Adrenal gland (tissue), 12 donors: ENCODE measurements around the gene PSMD3. TPM values are rescaled to one million over a fixed set of nuclear protein-coding genes. Genes with fewer than 3 reads are reported as not detected.

Source experiments
- DNase-seq, 7 donors: peaks; one replicate each; pipeline ENCODE4 v3.0.0-alpha.2; 2019 to 2020
- H3K27ac ChIP-seq, 5 donors: fragments of 200-600 bp; sonication (generic) in 4 of 5; 1 replicate in 3 of 5; 2 replicates in 2 of 5; pipeline versions ENCODE4 v1.5.1 to v1.8.0; 2016 to 2020; ENCODE audit warnings: mild to moderate bottlenecking in 1 of 5
- H3K27me3 ChIP-seq: fragments of 200-600 bp; 2 replicates; pipeline ENCODE4 v1.8.0; 2021
- H3K36me3 ChIP-seq, 2 donors: fragments of 200-600 bp; replicated peaks in 1 of 2; 1 replicate in 1 of 2; 2 replicates in 1 of 2; pipeline versions ENCODE4 v1.5.1 to v1.8.0; 2018 to 2022
- H3K4me1 ChIP-seq, 2 donors: fragments of 200-600 bp; replicated peaks in 1 of 2; 1 replicate in 1 of 2; 2 replicates in 1 of 2; pipeline versions ENCODE4 v1.5.1 to v1.8.0; 2018 to 2021
- H3K4me3 ChIP-seq, 4 donors: fragments of 200-600 bp; sonication (generic) in 3 of 4; one replicate each; pipeline ENCODE4 v1.5.1; 2016 to 2018
- H3K9me3 ChIP-seq, 3 donors: fragments of 200-600 bp; sonication (generic) in 1 of 3; replicated peaks in 1 of 3; 1 replicate in 2 of 3; 2 replicates in 1 of 3; pipeline versions ENCODE4 v1.5.1 to v1.8.0; 2016 to 2021
- POLR2A ChIP-seq, 2 donors: fragments of 450-650 bp; IDR thresholded peaks; one replicate each; pipeline ENCODE4 v1.6.1; 2017; ENCODE audit warnings: antibody characterized with exemption in 2 of 2, mild to moderate bottlenecking in 2 of 2, moderate library complexity in 1 of 2
- WGBS, 4 donors: extraction: QIAGEN DNeasy Blood & Tissue Kit in 2 of 4; methylation state at CpG; one replicate each; pipeline versions ENCODE4 v1.1.5 to v1.1.7; 2013 to 2017; 5-methylcytosine and 5-hydroxymethylcytosine counted together
- intact Hi-C, 2 donors: fragments of 100-400 bp; cut with DNase I; formaldehyde crosslinking; loops; one replicate each; pipeline versions ENCODE4 v1.14.1 to v1.15.0; 2022 to 2023
- microRNA-seq, 3 donors: library from miRNA; unstranded; fragments of <30 nt; microRNA quantifications; one replicate each; pipeline ENCODE4, GENCODE V29; 2017 to 2020
- polyA plus RNA-seq, 3 donors: library from polyadenylated mRNA; stranded (reverse); fragments of 200-250 nt in 2 of 3; fragments of 350-450 nt in 1 of 3; fragmentation: Illumina TruSeq in 1 of 3; extraction: RNeasy Lipid Tissue Mini Kit (QIAGEN cat#74804) in 1 of 3; gene quantifications; one replicate each; pipeline ENCODE4 v1.2.3, GENCODE V29; 2013 to 2014
- small RNA-seq, 2 donors: library from RNA; depleted of rRNA; stranded (forward); fragments of <200 nt; gene quantifications; one replicate each; pipeline ENCODE3, GENCODE V24; 2016
- total RNA-seq, 9 donors: library from RNA; depleted of rRNA in 4 of 9; stranded (reverse); fragments of >200 nt in 4 of 9; fragments of 120-200 nt in 1 of 9; fragmentation: NEBNext Ultra II Directional in 1 of 9; extraction: Animal tissue kit (Norgen Biotek cat#: 25700) in 1 of 9; gene quantifications; one replicate each; pipeline versions ENCODE4 v1.1.0 to v1.2.4, GENCODE V29; 2013 to 2023
- TF ChIP-seq, protein P1 (sequence below), 6 experiments: fragments of 450-650 bp in 4 of 6; fragments of 200-600 bp in 2 of 6; sonication (generic) in 1 of 6; IDR thresholded peaks; 1 replicate in 5 of 6; 2 replicates in 1 of 6; pipeline versions ENCODE4 v1.5.1 to v1.8.0; 2016 to 2021; ENCODE audit warnings: antibody characterized with exemption in 6 of 6, mild to moderate bottlenecking in 2 of 6, moderate library complexity in 1 of 6
- donor health status: healthy with polysubstance abuse.
- donor health status: Bipolar disorder and iron deficiency.
- donor health status: DM: yes; HTN: yes; CAD: no.
- donor health status: DM: no; HTN: no; CAD: no.
- donor health status: DM: no; HTN: no; CAD: no.
- donor health status: DM: yes; HTN: yes; CAD: no.

Gene PSMD3
- total and polyA plus RNA-seq, 12 donors = 42.8 to 123 (median 97.3) TPM

GRCh38 chr17:40038882-40039513, 58.4 kb downstream of the PSMD3 start:
- Histone ChIP-seq H3K36me3 (peaks cover 0 to 14% of the 10 kb centered on the region in 2 donors), H3K4me3 (no peak overlapping the region), H3K4me1 (peaks cover 0 to 11% of the 10 kb centered on the region in 2 donors), H3K27me3 (no peaks in the 10 kb centered on the region), H3K27ac (peak overlapping the region in 2 of 5 donors; percentile 60 to 72), H3K9me3 (no peaks in the 10 kb centered on the region)
- 22 to 28% (median 24%) methylated on average over 10 to 11 of the region's 11 CpGs for WGBS, 4 donors
- peak in 6 of 7 donors; percentile 73 to 87 (median 78) for DNase-seq
- TF ChIP-seq, protein P1, sequence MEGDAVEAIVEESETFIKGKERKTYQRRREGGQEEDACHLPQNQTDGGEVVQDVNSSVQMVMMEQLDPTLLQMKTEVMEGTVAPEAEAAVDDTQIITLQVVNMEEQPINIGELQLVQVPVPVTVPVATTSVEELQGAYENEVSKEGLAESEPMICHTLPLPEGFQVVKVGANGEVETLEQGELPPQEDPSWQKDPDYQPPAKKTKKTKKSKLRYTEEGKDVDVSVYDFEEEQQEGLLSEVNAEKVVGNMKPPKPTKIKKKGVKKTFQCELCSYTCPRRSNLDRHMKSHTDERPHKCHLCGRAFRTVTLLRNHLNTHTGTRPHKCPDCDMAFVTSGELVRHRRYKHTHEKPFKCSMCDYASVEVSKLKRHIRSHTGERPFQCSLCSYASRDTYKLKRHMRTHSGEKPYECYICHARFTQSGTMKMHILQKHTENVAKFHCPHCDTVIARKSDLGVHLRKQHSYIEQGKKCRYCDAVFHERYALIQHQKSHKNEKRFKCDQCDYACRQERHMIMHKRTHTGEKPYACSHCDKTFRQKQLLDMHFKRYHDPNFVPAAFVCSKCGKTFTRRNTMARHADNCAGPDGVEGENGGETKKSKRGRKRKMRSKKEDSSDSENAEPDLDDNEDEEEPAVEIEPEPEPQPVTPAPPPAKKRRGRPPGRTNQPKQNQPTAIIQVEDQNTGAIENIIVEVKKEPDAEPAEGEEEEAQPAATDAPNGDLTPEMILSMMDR (IDR thresholded peaks at IDR 0.05) = peak; percentile 30 to 65 (median 60)
- no peak for TF ChIP-seq POLR2A (IDR thresholded peaks at IDR 0.05)
- intact Hi-C loops = no loop called here

DNA sequence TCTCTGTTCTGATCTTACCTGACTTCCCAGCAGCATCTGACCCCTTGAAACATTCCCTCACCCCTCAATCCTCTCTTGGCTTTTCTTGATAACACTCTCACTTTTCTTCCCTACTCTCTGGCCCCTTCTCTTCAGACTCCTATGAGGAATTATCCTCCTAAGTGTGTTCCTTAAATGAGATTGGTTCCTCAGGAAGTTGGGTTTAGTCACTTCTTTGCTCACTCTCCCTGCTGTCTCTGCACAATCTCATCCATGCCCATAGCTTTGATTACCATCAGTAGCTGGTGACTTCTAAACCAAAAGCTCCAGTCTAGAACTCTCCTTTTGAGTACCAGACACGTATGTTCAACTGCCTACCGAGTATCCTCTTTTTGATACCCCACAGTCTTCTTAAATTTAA, 60.6 kb downstream of the PSMD3 start:
- no peaks in the 10 kb centered on the region for H3K9me3 ChIP-seq
- no peak for DNase-seq
- peaks cover 0 to 11% of the 10 kb centered on the region in 2 donors for H3K4me1 ChIP-seq
- WGBS, 4 donors = 89 to 97% (median 96%) methylated on average over 2 of the region's 2 CpGs
- peaks cover 0 to 24% of the 10 kb centered on the region in 2 donors for H3K36me3 ChIP-seq
- H3K4me3 ChIP-seq = no peak overlapping the region
- no peak overlapping the region for H3K27ac ChIP-seq
- no peaks in the 10 kb centered on the region for H3K27me3 ChIP-seq
- TF ChIP-seq, protein P1 (IDR thresholded peaks at IDR 0.05) = no peak
- TF ChIP-seq POLR2A (IDR thresholded peaks at IDR 0.05) = no peak
- intact Hi-C loops = loop anchor here in 1 of 2 donors (10.0 kb wide), 1 partner anchor 56 kb away; the partner anchor contains the start of gene PSMD3

Small RNA genes lying within 50 kb of the gene (microRNA-seq; reads per million reads assigned to microRNA genes)
- 0 to 0.85 (median 0.45) reads per million in 3 donors for gene MIR6884

Small RNA genes lying within 50 kb of the gene (small RNA-seq; reads per million reads assigned to genes)
- 2,438 to 3,222 reads per million in 2 donors for gene SNORD124

Other genes with a start within 250 kb of the PSMD3 start
- 1 to 10 TPM in 1 of 9 donors, under 1 TPM in 4, not detected in 4; 0.06 to 1.2 (median 0.25) TPM for gene GRB7, start 242.9 kb upstream of the PSMD3 start, total RNA-seq
- gene GRB7, start 242.9 kb upstream of the PSMD3 start, polyA plus RNA-seq = under 1 TPM in 2 of 3 donors, not detected in 1; 0.17 to 0.56 TPM
- gene IKZF3, start 116.5 kb upstream of the PSMD3 start, total RNA-seq = 1 to 10 TPM in 5 of 9 donors, under 1 TPM in 4; 0.06 to 3.6 (median 1.0) TPM
- under 1 TPM; 0.37 to 0.88 (median 0.46) TPM for gene IKZF3, start 116.5 kb upstream of the PSMD3 start, polyA plus RNA-seq
- not detected for gene ZPBP2, start 112.6 kb upstream of the PSMD3 start, total RNA-seq
- gene ZPBP2, start 112.6 kb upstream of the PSMD3 start, polyA plus RNA-seq = not detected
- gene GSDMB, start 62.2 kb upstream of the PSMD3 start, total RNA-seq = 1 to 10 TPM in 5 of 9 donors, under 1 TPM in 3, not detected in 1; 0.53 to 3.0 (median 1.1) TPM
- 10 to 100 TPM in 2 of 3 donors, under 1 TPM in 1; 0.51 to 11.7 (median 10.0) TPM for gene GSDMB, start 62.2 kb upstream of the PSMD3 start, polyA plus RNA-seq
- gene ORMDL3, start 53.2 kb upstream of the PSMD3 start, total RNA-seq = 10 to 100 TPM; 29.1 to 76.7 (median 51.6) TPM
- 100 to 1,000 TPM in 1 of 3 donors, 10 to 100 TPM in 2; 40.4 to 102 (median 52.1) TPM for gene ORMDL3, start 53.2 kb upstream of the PSMD3 start, polyA plus RNA-seq
- gene LRRC3C, start 53.1 kb upstream of the PSMD3 start, total RNA-seq = not detected
- gene LRRC3C, start 53.1 kb upstream of the PSMD3 start, polyA plus RNA-seq = not detected
- 1 to 10 TPM in 4 of 9 donors, under 1 TPM in 1, not detected in 4; 0.14 to 2.2 (median 1.4) TPM for gene GSDMA, start 17.8 kb upstream of the PSMD3 start, total RNA-seq
- gene GSDMA, start 17.8 kb upstream of the PSMD3 start, polyA plus RNA-seq = under 1 TPM in 2 of 3 donors, not detected in 1; 0.20 to 0.53 TPM
- under 1 TPM in 5 of 9 donors, not detected in 4; 0.06 to 0.74 (median 0.41) TPM for gene CSF3, start 34.6 kb downstream of the PSMD3 start, total RNA-seq
- gene CSF3, start 34.6 kb downstream of the PSMD3 start, polyA plus RNA-seq = 1 to 10 TPM in 1 of 3 donors, under 1 TPM in 2; 0.24 to 6.1 (median 0.80) TPM
- 100 to 1,000 TPM in 1 of 9 donors, 10 to 100 TPM in 8; 34.8 to 127 (median 74.2) TPM for gene MED24, start 73.6 kb downstream of the PSMD3 start, total RNA-seq
- 100 to 1,000 TPM in 1 of 3 donors, 10 to 100 TPM in 2; 50.3 to 103 (median 92.9) TPM for gene MED24, start 73.6 kb downstream of the PSMD3 start, polyA plus RNA-seq
- gene THRA, start 82.2 kb downstream of the PSMD3 start, total RNA-seq = 100 to 1,000 TPM in 3 of 9 donors, 10 to 100 TPM in 6; 39.2 to 110 (median 73.8) TPM
- gene THRA, start 82.2 kb downstream of the PSMD3 start, polyA plus RNA-seq = 10 to 100 TPM; 41.8 to 62.3 (median 50.9) TPM
- 10 to 100 TPM in 8 of 9 donors, 1 to 10 TPM in 1; 3.4 to 69.1 (median 34.4) TPM for gene NR1D1, start 119.8 kb downstream of the PSMD3 start, total RNA-seq
- 10 to 100 TPM; 34.5 to 59.0 (median 36.6) TPM for gene NR1D1, start 119.8 kb downstream of the PSMD3 start, polyA plus RNA-seq
- 100 to 1,000 TPM in 1 of 9 donors, 10 to 100 TPM in 8; 47.8 to 100 (median 68.2) TPM for gene MSL1, start 141.2 kb downstream of the PSMD3 start, total RNA-seq
- gene MSL1, start 141.2 kb downstream of the PSMD3 start, polyA plus RNA-seq = 100 to 1,000 TPM in 2 of 3 donors, 10 to 100 TPM in 1; 74.2 to 143 (median 128) TPM
- gene CASC3, start 159.7 kb downstream of the PSMD3 start, total RNA-seq = 10 to 100 TPM; 31.0 to 72.4 (median 60.9) TPM
- 10 to 100 TPM; 36.2 to 65.1 (median 57.5) TPM for gene CASC3, start 159.7 kb downstream of the PSMD3 start, polyA plus RNA-seq
- gene RAPGEFL1, start 196.7 kb downstream of the PSMD3 start, total RNA-seq = 1 to 10 TPM in 8 of 9 donors, under 1 TPM in 1; 0.24 to 5.7 (median 3.7) TPM
- gene RAPGEFL1, start 196.7 kb downstream of the PSMD3 start, polyA plus RNA-seq = 10 to 100 TPM in 1 of 3 donors, 1 to 10 TPM in 2; 1.7 to 18.5 (median 7.3) TPM
- 10 to 100 TPM in 7 of 9 donors, 1 to 10 TPM in 2; 5.2 to 30.2 (median 17.4) TPM for gene WIPF2, start 238.5 kb downstream of the PSMD3 start, total RNA-seq
- 10 to 100 TPM in 2 of 3 donors, 1 to 10 TPM in 1; 5.7 to 17.8 (median 13.0) TPM for gene WIPF2, start 238.5 kb downstream of the PSMD3 start, polyA plus RNA-seq